ENCODE measurements around the gene REV3L. TPM values are rescaled to one million over a fixed set of nuclear protein-coding genes. Genes with fewer than 3 reads are reported as not detected.
"Not testable (repeated sequence)": the region's sequence is repeated elsewhere in the genome, so short reads cannot be mapped to it uniquely, and the experiment has no call there.

REV3L gene
- total RNA-seq, 1 experiment from 2014 or later, result 12.8 TPM

DNA sequence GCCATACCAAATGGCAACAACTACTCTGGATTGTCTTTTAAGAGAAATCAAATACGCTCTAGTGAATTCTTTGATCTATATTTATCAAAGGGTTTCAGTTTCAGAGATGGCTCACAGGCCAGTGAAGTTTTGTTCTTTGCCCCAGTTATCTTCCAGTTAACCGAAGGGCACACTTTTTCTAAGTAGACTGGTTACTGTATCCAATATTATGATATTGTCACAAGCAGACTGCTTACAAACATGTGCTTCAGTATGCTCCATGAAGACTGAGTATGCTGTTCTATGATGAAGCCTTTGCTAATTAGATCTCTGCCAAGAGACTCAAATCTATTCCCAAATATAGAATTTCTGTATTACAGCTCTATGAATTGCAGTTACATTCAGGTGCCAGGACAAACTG lies 181.1 kb downstream of the REV3L start (continued):
- TF ChIP-seq, protein P1, sequence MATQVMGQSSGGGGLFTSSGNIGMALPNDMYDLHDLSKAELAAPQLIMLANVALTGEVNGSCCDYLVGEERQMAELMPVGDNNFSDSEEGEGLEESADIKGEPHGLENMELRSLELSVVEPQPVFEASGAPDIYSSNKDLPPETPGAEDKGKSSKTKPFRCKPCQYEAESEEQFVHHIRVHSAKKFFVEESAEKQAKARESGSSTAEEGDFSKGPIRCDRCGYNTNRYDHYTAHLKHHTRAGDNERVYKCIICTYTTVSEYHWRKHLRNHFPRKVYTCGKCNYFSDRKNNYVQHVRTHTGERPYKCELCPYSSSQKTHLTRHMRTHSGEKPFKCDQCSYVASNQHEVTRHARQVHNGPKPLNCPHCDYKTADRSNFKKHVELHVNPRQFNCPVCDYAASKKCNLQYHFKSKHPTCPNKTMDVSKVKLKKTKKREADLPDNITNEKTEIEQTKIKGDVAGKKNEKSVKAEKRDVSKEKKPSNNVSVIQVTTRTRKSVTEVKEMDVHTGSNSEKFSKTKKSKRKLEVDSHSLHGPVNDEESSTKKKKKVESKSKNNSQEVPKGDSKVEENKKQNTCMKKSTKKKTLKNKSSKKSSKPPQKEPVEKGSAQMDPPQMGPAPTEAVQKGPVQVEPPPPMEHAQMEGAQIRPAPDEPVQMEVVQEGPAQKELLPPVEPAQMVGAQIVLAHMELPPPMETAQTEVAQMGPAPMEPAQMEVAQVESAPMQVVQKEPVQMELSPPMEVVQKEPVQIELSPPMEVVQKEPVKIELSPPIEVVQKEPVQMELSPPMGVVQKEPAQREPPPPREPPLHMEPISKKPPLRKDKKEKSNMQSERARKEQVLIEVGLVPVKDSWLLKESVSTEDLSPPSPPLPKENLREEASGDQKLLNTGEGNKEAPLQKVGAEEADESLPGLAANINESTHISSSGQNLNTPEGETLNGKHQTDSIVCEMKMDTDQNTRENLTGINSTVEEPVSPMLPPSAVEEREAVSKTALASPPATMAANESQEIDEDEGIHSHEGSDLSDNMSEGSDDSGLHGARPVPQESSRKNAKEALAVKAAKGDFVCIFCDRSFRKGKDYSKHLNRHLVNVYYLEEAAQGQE (IDR thresholded peaks at IDR 0.05; ENCODE audit: low read depth), result no peak
- TF ChIP-seq POLR2A (IDR thresholded peaks at IDR 0.05; ENCODE audit: borderline replicate concordance, extremely low read depth, insufficient read depth, insufficient read length) (no peak), ZNF274 (IDR thresholded peaks at IDR 0.05; ENCODE audit: low read depth, low read length) (no peak), JUND (IDR thresholded peaks at IDR 0.05) (no peak), EZH2phosphoT487 (IDR thresholded peaks at IDR 0.05; ENCODE audit: borderline replicate concordance) (no peak), EGR1 (IDR thresholded peaks at IDR 0.05; ENCODE audit: low read depth) (no peak), SP1 (IDR thresholded peaks at IDR 0.05; ENCODE audit: low read depth) (no peak)
- TF ChIP-seq, protein P2, sequence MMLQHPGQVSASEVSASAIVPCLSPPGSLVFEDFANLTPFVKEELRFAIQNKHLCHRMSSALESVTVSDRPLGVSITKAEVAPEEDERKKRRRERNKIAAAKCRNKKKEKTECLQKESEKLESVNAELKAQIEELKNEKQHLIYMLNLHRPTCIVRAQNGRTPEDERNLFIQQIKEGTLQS (IDR thresholded peaks at IDR 0.05), result no peak
- TF ChIP-seq, protein P3, sequence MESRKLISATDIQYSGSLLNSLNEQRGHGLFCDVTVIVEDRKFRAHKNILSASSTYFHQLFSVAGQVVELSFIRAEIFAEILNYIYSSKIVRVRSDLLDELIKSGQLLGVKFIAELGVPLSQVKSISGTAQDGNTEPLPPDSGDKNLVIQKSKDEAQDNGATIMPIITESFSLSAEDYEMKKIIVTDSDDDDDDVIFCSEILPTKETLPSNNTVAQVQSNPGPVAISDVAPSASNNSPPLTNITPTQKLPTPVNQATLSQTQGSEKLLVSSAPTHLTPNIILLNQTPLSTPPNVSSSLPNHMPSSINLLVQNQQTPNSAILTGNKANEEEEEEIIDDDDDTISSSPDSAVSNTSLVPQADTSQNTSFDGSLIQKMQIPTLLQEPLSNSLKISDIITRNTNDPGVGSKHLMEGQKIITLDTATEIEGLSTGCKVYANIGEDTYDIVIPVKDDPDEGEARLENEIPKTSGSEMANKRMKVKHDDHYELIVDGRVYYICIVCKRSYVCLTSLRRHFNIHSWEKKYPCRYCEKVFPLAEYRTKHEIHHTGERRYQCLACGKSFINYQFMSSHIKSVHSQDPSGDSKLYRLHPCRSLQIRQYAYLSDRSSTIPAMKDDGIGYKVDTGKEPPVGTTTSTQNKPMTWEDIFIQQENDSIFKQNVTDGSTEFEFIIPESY (IDR thresholded peaks at IDR 0.05; ENCODE audit: extremely low read depth, insufficient replicate concordance, low read length), result no peak
- TF ChIP-seq, protein P4, sequence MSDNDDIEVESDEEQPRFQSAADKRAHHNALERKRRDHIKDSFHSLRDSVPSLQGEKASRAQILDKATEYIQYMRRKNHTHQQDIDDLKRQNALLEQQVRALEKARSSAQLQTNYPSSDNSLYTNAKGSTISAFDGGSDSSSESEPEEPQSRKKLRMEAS (IDR thresholded peaks at IDR 0.05), result no peak

DNA sequence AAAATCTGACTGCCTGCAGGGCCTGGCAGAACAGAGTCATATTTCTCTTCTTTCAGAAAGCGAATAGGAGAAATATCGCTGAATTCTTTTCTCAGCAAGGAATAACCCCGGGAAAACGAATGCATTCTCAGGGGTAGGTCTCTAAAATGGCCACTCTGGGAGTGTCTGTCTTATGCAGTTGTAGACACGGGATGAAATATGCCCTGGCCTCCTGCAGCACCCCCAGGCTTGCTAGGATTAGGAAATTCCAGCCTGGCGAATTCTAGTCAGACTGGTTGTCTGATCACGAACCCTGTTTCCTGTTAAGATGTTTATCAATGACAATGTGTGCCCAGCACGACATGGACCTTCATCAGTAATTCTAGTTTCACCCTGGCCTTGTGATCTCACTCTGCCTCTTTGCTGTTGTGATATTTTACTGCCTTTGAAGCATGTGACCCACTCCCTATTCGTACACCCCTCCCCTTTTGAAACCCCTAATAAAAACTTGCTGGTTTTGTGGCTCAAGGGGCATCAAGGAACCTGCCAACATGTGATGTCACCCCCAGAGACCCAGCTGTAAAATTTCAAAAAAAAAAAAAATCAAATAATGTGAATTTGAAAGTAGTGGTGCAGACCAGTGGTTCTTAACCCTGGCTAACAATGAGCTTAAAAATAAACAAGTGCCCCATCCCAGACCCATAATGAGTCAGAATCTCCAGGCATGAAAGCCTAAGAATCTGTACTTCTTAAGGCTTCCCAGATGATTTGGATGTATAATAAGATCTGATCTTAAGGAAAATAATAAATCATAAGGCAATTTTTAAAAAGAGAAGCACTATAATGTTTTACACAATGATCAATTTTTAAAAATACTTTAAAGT lies 181.8 kb downstream of the REV3L start:
- CTCF ChIA-PET; H3K27ac ChIP-seq (ENCODE audit: low read depth, low read length); RAD21 ChIA-PET (ENCODE audit: low non-redundant PET in 1 of 2, low total read pairs in 2 of 2, uncharacterized antibody in 2 of 2, unreplicated experiment in 2 of 2); H3K9ac ChIP-seq (ENCODE audit: low read length); H3K4me3 ChIP-seq (replicated peaks in 1 of 2; ENCODE audit: low read depth in 1 of 2, low read length in 2 of 2); H4K20me1 ChIP-seq (ENCODE audit: insufficient read depth); DNase-seq (ENCODE audit: low read depth, low spot score); H3K4me2 ChIP-seq (ENCODE audit: low read length); BruUV-seq (replicated peaks); POLR2A ChIA-PET; ATAC-seq; H3K9me2 ChIP-seq (ENCODE audit: insufficient read depth); H3K4me1 ChIP-seq (ENCODE audit: control insufficient read depth in 1 of 2, insufficient read depth in 2 of 2, low read length in 2 of 2); intact Hi-C loops (cut with micrococcal nuclease); H3K9me3 ChIP-seq (ENCODE audit: control insufficient read depth in 1 of 2, insufficient read depth in 1 of 2, low read depth in 1 of 2, low read length in 2 of 2); H2AFZ ChIP-seq (ENCODE audit: low read depth, low read length, poor library complexity, severe bottlenecking); H3K27me3 ChIP-seq (ENCODE audit: insufficient read depth, low read length); H3K79me2 ChIP-seq (ENCODE audit: insufficient read depth, low read length); H3K36me3 ChIP-seq (ENCODE audit: control insufficient read depth in 1 of 2, insufficient read depth in 2 of 2, low read length in 2 of 2): not testable (repeated sequence)
